Occipital lobe (tissue), 2 donors: Measurements from ENCODE around the gene HDAC10. TPM values are rescaled to one million over a fixed set of nuclear protein-coding genes. Genes with fewer than 3 reads are reported as not detected.
"Not testable (repeated sequence)": the region's sequence is repeated elsewhere in the genome, so short reads cannot be mapped to it uniquely, and the experiment has no call there.

Experiments
- DNase-seq: peaks from one replicate; lab custom pipeline; 2025; lab: John Stamatoyannopoulos, UW
- total RNA-seq: library from RNA; depleted of rRNA; stranded (reverse); fragments of >200 nt; gene quantifications from one replicate; pipeline ENCODE4 v1.2.3, GENCODE V29; 2014

HDAC10 gene
- total RNA-seq, 1 donor from 2014 or later = 19.8 TPM

- DNase-seq = no peak
These were observed 35.2 kb upstream of the HDAC10 start for GRCh38 chr22:50286275-50286674.

- no peak for DNase-seq
These were observed 34.6 kb upstream of the HDAC10 start for GRCh38 chr22:50285568-50286229.

- no peak for DNase-seq
These were observed 33.4 kb upstream of the HDAC10 start for GRCh38 chr22:50284479-50284878.

- DNase-seq = no peak
These were observed 32.8 kb upstream of the HDAC10 start for GRCh38 chr22:50283821-50284220.

- no peak for DNase-seq
These were observed 31.5 kb upstream of the HDAC10 start for GRCh38 chr22:50282361-50283155.

- DNase-seq = no peak
These were observed 30.9 kb upstream of the HDAC10 start for GRCh38 chr22:50281957-50282356.

- DNase-seq = no peak
These were observed 30.3 kb upstream of the HDAC10 start for GRCh38 chr22:50281384-50281760.

- no peak for DNase-seq
These were observed 29.8 kb upstream of the HDAC10 start for GRCh38 chr22:50280708-50281383.

- no peak for DNase-seq
These were observed 29.1 kb upstream of the HDAC10 start for GRCh38 chr22:50280022-50280707.

- DNase-seq = no peak
These were observed 28.0 kb upstream of the HDAC10 start for GRCh38 chr22:50278956-50279619.

GRCh38 chr22:50278461-50278860 lies 27.4 kb upstream of the HDAC10 start:
- no peak for DNase-seq

GRCh38 chr22:50277761-50278160 lies 26.7 kb upstream of the HDAC10 start:
- DNase-seq = no peak

GRCh38 chr22:50276143-50276542 lies 25.1 kb upstream of the HDAC10 start:
- peak; percentile 85 for DNase-seq

GRCh38 chr22:50275181-50276055 lies 24.4 kb upstream of the HDAC10 start:
- DNase-seq = no peak

- DNase-seq = no peak
These were observed 23.7 kb upstream of the HDAC10 start for GRCh38 chr22:50274771-50275170.

- peak; percentile 31 for DNase-seq
These were observed 23.2 kb upstream of the HDAC10 start for GRCh38 chr22:50274311-50274710.

GRCh38 chr22:50273781-50274180 lies 22.7 kb upstream of the HDAC10 start:
- DNase-seq = not testable (repeated sequence)

GRCh38 chr22:50273352-50273751 lies 22.3 kb upstream of the HDAC10 start:
- not testable (repeated sequence) for DNase-seq

GRCh38 chr22:50272044-50272802 lies 21.2 kb upstream of the HDAC10 start:
- DNase-seq = no peak
